Mesenchymal stem cell (in vitro differentiated cells and primary cell): ENCODE measurements around the gene DPP6.
"Not testable (repeated sequence)": the region's sequence is repeated elsewhere in the genome, so short reads cannot be mapped to it uniquely, and the experiment has no call there.

ENCODE experiments used
- DNase-seq: peaks from one replicate; pipeline ENCODE4 v3.0.0-alpha.2; 2013
- H2AFZ ChIP-seq: one replicate; pipeline ENCODE4 v1.6.1; 2013; ENCODE audit warnings: low read depth, mild to moderate bottlenecking, control low read depth, inconsistent platforms, low read length, moderate library complexity
- H2AK5ac ChIP-seq: 2 replicates; pipeline ENCODE4 v1.6.1; 2013; ENCODE audit warnings: low read length, moderate library complexity, mild to moderate bottlenecking, inconsistent platforms; ENCODE audit not compliant: severe bottlenecking
- H2BK120ac ChIP-seq: one replicate; pipeline ENCODE4 v1.6.1; 2013; ENCODE audit warnings: low read depth, mild to moderate bottlenecking, inconsistent platforms, low read length, moderate library complexity
- H2BK12ac ChIP-seq, 2 experiments: one replicate each; pipeline ENCODE4 v1.6.1; 2013; ENCODE audit warnings: inconsistent platforms in 2 of 2, low read length in 2 of 2, mild to moderate bottlenecking in 2 of 2, moderate library complexity in 2 of 2, control low read depth in 1 of 2
- H2BK15ac ChIP-seq: one replicate; pipeline ENCODE4 v1.6.1; 2013; ENCODE audit warnings: mild to moderate bottlenecking, low read depth, inconsistent platforms; ENCODE audit not compliant: poor library complexity, severe bottlenecking
- H2BK5ac ChIP-seq: 2 replicates; pipeline ENCODE4 v1.6.1; 2013; ENCODE audit warnings: low read depth, mild to moderate bottlenecking, low read length, control low read depth, inconsistent platforms; ENCODE audit not compliant: poor library complexity, severe bottlenecking
- H3K14ac ChIP-seq, 2 experiments: one replicate each; pipeline ENCODE4 v1.6.1; 2013; ENCODE audit warnings: inconsistent platforms in 2 of 2, low read length in 2 of 2, control low read depth in 1 of 2, mild to moderate bottlenecking in 1 of 2, moderate library complexity in 1 of 2
- H3K18ac ChIP-seq, 2 experiments: one replicate each; pipeline ENCODE4 v1.6.1; 2013; ENCODE audit warnings: inconsistent platforms in 2 of 2, low read length in 2 of 2, control low read depth in 1 of 2, low read depth in 1 of 2, mild to moderate bottlenecking in 1 of 2
- H3K23ac ChIP-seq, 2 experiments: one replicate each; pipeline ENCODE4 v1.6.1; 2013; ENCODE audit warnings: inconsistent platforms in 2 of 2, low read length in 2 of 2, mild to moderate bottlenecking in 2 of 2, moderate library complexity in 2 of 2, control low read depth in 1 of 2
- H3K27ac ChIP-seq: 2 replicates; pipeline ENCODE4 v1.5.1; 2013; ENCODE audit warnings: mild to moderate bottlenecking, moderate library complexity, low read length, control low read depth, inconsistent platforms; ENCODE audit not compliant: poor library complexity, severe bottlenecking
- H3K27me3 ChIP-seq, 2 experiments: 2 replicates each; pipeline versions ENCODE4 v1.6.1 to v1.7.0; 2013; ENCODE audit warnings: low read length in 2 of 2, mild to moderate bottlenecking in 2 of 2, moderate library complexity in 2 of 2, control low read depth in 1 of 2, inconsistent platforms in 1 of 2; ENCODE audit not compliant: control insufficient read depth in 1 of 2, insufficient read depth in 1 of 2
- H3K36me3 ChIP-seq, 2 experiments: 2 replicates each; pipeline versions ENCODE4 v1.6.1 to v1.7.0; 2013; ENCODE audit warnings: low read length in 2 of 2, control low read depth in 1 of 2, inconsistent platforms in 1 of 2, low read depth in 1 of 2, mild to moderate bottlenecking in 1 of 2; ENCODE audit not compliant: insufficient read depth in 2 of 2, control insufficient read depth in 1 of 2
- H3K4ac ChIP-seq, 2 experiments: one replicate each; pipeline ENCODE4 v1.6.1; 2013; ENCODE audit warnings: inconsistent platforms in 2 of 2, low read length in 2 of 2, mild to moderate bottlenecking in 2 of 2, moderate library complexity in 2 of 2, control low read depth in 1 of 2, low read depth in 1 of 2
- H3K4me1 ChIP-seq: 2 replicates; pipeline ENCODE4 v1.6.1; 2013; ENCODE audit warnings: low read depth, low read length, control low read depth; ENCODE audit not compliant: control insufficient read depth, insufficient read depth
- H3K4me2 ChIP-seq: 2 replicates; pipeline ENCODE4 v1.6.1; 2013; ENCODE audit warnings: low read length, mild to moderate bottlenecking, inconsistent platforms; ENCODE audit not compliant: poor library complexity, severe bottlenecking
- H3K4me3 ChIP-seq, 2 experiments: 2 replicates each; pipeline versions ENCODE4 v1.5.1 to v1.7.0; 2013; ENCODE audit warnings: low read length in 2 of 2, mild to moderate bottlenecking in 2 of 2, control low read depth in 1 of 2, low read depth in 1 of 2; ENCODE audit not compliant: insufficient read depth in 1 of 2
- H3K79me1 ChIP-seq: replicated peaks from 2 replicates; pipeline ENCODE4 v1.6.1; 2013; ENCODE audit warnings: mild to moderate bottlenecking, control low read depth, low read length, inconsistent platforms; ENCODE audit not compliant: poor library complexity, severe bottlenecking
- H3K9ac ChIP-seq: 2 replicates; pipeline ENCODE4 v1.7.0; 2013; ENCODE audit warnings: mild to moderate bottlenecking, low read length, moderate library complexity
- H3K9me3 ChIP-seq: 2 replicates; pipeline ENCODE4 v1.7.0; 2013; ENCODE audit warnings: mild to moderate bottlenecking, low read length; ENCODE audit not compliant: control insufficient read depth
- H4K8ac ChIP-seq: one replicate; pipeline ENCODE4 v1.6.1; 2013; ENCODE audit warnings: inconsistent platforms, mild to moderate bottlenecking, low read length, moderate library complexity
- H4K91ac ChIP-seq: one replicate; pipeline ENCODE4 v1.6.1; 2013; ENCODE audit warnings: mild to moderate bottlenecking, low read length, inconsistent platforms
- WGBS: methylation state at CpG from one replicate; pipeline ENCODE4 v1.1.7; 2013; ENCODE audit warnings: mixed read lengths; 5-methylcytosine and 5-hydroxymethylcytosine counted together

The DPP6 gene

GRCh38 chr7:154105063-154105462, 52.9 kb downstream of the DPP6 start:
- H2AK5ac ChIP-seq, H3K27ac ChIP-seq, H3K36me3 ChIP-seq, H4K8ac ChIP-seq, H3K23ac ChIP-seq, H2BK15ac ChIP-seq, H3K4ac ChIP-seq, H3K4me2 ChIP-seq, H4K91ac ChIP-seq, DNase-seq, H2BK5ac ChIP-seq, H3K9ac ChIP-seq, H3K14ac ChIP-seq, H3K4me3 ChIP-seq, H2AFZ ChIP-seq, H3K4me1 ChIP-seq, H3K79me1 ChIP-seq, H3K18ac ChIP-seq, H3K9me3 ChIP-seq, H2BK120ac ChIP-seq, H2BK12ac ChIP-seq, H3K27me3 ChIP-seq: not testable (repeated sequence)
- WGBS, result 72% methylated on average over 8 of the region's 9 CpGs

- not testable (repeated sequence) for H2AFZ ChIP-seq, H3K4me3 ChIP-seq, H3K4me1 ChIP-seq, H2BK15ac ChIP-seq, H2BK120ac ChIP-seq, H3K36me3 ChIP-seq, H3K23ac ChIP-seq, H3K4ac ChIP-seq, H3K14ac ChIP-seq, DNase-seq, H2BK5ac ChIP-seq, H3K79me1 ChIP-seq, H3K4me2 ChIP-seq, H4K91ac ChIP-seq, H3K27ac ChIP-seq, H3K27me3 ChIP-seq, H2BK12ac ChIP-seq, H3K9me3 ChIP-seq, H4K8ac ChIP-seq, H2AK5ac ChIP-seq, H3K18ac ChIP-seq, H3K9ac ChIP-seq
- WGBS, result no CpG with 5 or more reads among the region's 3 CpGs
Measured at GRCh38 chr7:154109615-154110014, 57.4 kb downstream of the DPP6 start.

- H4K8ac ChIP-seq, result not testable (repeated sequence)
Measured at GRCh38 chr7:154113732-154114351, 61.6 kb downstream of the DPP6 start.

GRCh38 chr7:154117411-154118390, 65.5 kb downstream of the DPP6 start:
- H3K9ac ChIP-seq, H3K36me3 ChIP-seq, H3K4me1 ChIP-seq, H3K18ac ChIP-seq, H3K4ac ChIP-seq, H3K4me3 ChIP-seq, H3K14ac ChIP-seq, H2BK5ac ChIP-seq, H2AK5ac ChIP-seq, H4K8ac ChIP-seq, H2BK15ac ChIP-seq, H3K23ac ChIP-seq, H2AFZ ChIP-seq, H3K4me2 ChIP-seq, DNase-seq, H3K27ac ChIP-seq, H3K79me1 ChIP-seq, H2BK120ac ChIP-seq, H2BK12ac ChIP-seq, H3K27me3 ChIP-seq, H4K91ac ChIP-seq, H3K9me3 ChIP-seq: not testable (repeated sequence)
- 71% methylated on average over 11 of the region's 12 CpGs for WGBS

More at GRCh38 chr7:154113732-154114351, 61.6 kb downstream of the DPP6 start:
- H3K9ac ChIP-seq, H3K4me3 ChIP-seq, DNase-seq, H3K36me3 ChIP-seq, H3K14ac ChIP-seq, H3K23ac ChIP-seq, H3K4ac ChIP-seq, H3K27me3 ChIP-seq, H4K91ac ChIP-seq, H2BK15ac ChIP-seq, H2BK120ac ChIP-seq, H3K79me1 ChIP-seq, H3K4me1 ChIP-seq, H3K4me2 ChIP-seq, H2AK5ac ChIP-seq, H2BK12ac ChIP-seq, H3K18ac ChIP-seq, H2AFZ ChIP-seq, H3K9me3 ChIP-seq, H2BK5ac ChIP-seq, H3K27ac ChIP-seq: not testable (repeated sequence)
- WGBS, result 75% methylated on average over 2 of the region's 4 CpGs
